NCI-H2171 (cell line): ENCODE data around the gene HOXA6.

Experiments
- DNase-seq: peaks from one replicate; lab custom pipeline; 2025; lab: John Stamatoyannopoulos, UW

The HOXA6 gene

DNA sequence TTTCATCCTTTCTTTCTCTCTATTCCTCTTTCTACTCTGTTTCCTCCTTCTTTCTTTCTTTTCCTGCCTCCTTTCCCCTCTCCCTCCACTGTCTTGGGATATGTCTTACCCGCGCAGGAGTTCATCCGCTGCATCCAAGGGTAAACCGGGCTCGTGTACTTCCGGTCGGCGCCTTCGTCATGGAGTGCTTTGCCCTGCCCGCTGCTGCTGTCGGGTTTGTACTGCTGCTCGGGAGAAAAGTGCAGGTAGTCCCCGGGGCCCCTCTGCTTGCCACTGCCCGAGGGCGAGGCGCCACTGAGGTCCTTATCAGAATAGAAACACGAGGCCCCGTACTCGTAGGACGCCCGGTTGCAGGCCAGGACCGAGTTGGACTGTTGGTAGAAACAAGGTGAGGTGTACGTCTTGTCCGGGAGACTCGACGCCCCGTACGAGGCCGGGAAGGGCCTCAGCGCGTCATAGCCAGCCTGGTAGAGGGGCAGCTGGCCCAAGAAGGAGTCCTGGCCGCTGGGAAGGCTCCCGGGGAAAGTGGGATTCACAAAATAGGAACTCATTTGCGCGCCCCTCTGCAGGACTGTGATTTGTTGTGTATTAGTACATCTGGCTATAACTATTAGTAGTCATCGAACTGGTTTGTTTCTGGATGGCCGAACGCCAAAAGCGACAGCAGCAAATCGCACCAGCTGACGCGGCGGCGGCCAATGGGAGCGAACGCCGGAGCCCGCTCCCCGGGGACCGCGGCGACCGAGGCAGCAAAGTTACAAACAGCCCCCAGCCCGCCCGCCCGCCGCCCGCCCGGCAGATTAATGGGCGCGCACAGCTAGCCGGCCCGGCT is at the start of gene HOXA6:
HOXA6 (minus strand) TSS at position 576 of the 832 bp plus-strand sequence; CDS start at position 551, 25 bp downstream.
- peak; percentile 43 for DNase-seq

DNA sequence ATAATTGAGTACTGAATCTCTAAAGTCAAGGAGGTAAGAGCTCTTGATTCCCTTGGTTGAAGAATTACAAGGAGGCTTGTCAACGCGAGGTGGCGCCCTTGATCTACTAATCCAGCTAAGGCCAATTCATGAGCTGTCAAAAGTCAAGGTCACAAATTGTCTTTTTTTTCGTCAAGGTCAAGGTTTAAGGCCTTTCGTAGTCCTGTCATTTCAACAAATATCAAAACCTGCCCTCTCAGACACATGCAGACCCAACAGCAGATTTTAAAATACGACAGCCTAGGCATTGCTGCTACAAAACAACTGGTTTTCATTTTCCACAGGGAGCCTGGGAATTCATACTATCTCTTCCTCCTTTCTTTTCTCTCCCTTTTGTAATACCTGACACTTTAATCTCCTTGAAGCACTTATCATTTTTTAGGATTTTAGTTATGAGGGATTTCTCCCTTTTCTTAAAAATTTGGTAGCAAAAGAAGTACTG is 48.8 kb upstream of the HOXA6 start:
- peak; percentile 57 for DNase-seq

- DNase-seq: no peak
Observed at GRCh38 chr7:27194686-27195379, 47.3 kb upstream of the HOXA6 start.

- DNase-seq: no peak
Observed at GRCh38 chr7:27194002-27194352, 46.4 kb upstream of the HOXA6 start.

- no peak for DNase-seq
Observed at GRCh38 chr7:27193335-27194001, 45.9 kb upstream of the HOXA6 start.

DNA sequence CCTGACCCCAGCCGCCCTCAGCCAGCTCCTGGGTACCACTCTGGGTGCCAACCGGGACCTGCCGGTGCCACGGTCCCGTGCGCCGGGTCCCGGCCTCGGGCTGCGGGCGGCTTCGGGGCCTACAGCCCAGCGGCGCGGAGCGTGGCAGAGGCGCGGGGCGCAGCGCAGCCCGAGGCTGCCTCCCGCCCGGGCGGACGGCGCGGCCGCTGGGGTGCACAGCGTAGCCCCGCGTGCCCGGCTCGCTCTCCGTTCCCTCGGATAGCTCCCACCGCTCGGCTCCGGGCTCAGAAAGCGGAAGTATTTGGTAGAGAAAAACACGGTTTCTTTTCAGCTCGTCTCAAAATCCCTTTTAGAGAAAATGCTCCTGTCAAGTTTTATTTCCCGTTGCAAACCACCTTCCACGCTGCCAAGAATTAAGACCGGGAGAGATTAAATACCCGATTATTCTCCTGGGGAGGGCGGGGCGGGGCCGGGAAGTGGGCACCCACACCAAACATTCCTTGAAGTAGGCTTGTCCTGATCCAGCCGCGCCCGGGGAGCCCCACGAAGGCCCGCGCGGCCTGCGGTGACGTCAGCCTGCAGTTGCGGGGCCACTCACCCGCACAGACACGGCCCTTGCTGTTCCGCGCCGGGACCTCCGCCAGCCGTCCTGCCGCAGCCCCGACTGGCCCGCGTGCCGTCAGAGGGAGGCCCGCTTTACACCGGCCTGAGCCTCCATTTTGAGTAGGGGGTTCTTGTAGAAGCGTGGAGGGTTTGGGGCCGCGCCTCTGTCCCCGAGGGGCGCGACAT is 45.2 kb upstream of the HOXA6 start:
- no peak for DNase-seq

- DNase-seq: no peak
Observed at GRCh38 chr7:27191833-27192545, 44.4 kb upstream of the HOXA6 start.

DNA sequence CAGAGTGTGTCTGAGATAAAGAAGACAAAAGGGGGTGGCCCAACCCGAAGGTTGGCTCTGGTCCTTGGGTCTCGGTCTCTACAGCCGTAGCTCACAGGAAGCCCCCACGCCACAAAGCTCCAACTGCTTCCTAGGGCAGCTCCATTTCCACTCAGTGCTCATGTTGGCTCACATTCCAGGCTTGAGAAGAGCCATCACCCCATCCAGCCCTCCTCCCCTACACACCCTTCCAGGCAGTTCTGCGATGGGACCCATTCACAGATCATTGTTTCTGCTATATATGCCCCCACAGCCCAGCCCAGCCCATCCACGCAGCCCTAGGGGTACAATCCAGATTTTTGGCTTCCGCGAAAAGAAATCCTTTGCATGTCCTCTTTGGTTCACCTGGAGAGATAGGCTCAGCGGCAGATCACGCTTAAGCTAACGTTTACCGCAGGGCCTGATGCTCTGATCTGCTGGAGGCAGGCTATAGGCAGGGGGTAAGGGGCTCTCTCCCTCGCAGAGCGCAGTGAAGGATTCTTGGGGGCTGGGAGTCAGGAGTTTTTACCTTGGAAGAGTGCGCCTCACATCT is 43.7 kb upstream of the HOXA6 start:
- no peak for DNase-seq

GRCh38 chr7:27189997-27190748 is 42.6 kb upstream of the HOXA6 start:
- DNase-seq: no peak

- no peak for DNase-seq
Observed at GRCh38 chr7:27189295-27189996, 41.9 kb upstream of the HOXA6 start.

DNA sequence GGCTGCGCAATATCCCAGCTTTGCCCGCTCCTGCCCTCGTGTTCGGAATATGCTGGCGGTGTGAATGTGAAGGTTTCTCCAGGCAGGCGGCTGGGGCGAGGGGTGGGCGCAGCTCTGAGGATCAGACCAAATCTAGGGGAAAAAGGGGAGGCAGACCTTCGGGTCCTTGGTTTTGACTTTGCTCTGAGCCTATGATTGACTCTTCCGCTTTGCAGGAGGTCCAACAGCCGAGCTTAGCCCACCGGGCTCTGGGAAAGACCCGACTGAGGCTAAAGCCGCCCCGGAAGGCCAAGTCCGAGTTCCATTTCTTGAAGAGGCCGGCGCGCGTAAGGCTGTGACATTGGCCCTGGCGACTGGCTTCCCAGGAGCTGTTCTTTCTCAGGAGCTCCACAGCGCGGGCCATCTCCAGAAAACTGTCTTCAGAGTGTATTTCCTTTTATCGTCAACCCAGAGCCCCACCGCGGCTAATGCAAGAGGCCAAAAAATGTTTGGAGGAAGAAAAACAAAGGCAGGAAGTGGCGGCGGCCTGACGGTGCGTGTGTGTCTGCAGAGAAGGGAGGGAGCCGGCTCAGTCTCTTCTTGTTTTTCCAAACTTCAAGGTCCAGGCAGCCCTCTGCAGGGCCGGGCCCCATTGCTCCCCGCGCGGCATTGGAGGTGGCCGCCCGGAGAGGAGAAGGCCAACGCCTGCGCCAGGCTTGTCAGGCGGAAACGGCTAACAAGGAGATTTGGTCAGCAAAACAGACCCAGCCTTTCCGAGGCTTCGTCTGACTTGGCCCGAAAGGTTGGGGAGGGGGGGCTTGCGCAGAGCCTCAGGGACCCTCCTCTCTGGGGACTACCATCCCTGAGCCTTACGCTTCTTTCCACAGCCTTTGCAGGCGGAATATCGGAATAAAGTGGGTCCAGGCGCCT is 41.1 kb upstream of the HOXA6 start:
- DNase-seq: no peak

DNA sequence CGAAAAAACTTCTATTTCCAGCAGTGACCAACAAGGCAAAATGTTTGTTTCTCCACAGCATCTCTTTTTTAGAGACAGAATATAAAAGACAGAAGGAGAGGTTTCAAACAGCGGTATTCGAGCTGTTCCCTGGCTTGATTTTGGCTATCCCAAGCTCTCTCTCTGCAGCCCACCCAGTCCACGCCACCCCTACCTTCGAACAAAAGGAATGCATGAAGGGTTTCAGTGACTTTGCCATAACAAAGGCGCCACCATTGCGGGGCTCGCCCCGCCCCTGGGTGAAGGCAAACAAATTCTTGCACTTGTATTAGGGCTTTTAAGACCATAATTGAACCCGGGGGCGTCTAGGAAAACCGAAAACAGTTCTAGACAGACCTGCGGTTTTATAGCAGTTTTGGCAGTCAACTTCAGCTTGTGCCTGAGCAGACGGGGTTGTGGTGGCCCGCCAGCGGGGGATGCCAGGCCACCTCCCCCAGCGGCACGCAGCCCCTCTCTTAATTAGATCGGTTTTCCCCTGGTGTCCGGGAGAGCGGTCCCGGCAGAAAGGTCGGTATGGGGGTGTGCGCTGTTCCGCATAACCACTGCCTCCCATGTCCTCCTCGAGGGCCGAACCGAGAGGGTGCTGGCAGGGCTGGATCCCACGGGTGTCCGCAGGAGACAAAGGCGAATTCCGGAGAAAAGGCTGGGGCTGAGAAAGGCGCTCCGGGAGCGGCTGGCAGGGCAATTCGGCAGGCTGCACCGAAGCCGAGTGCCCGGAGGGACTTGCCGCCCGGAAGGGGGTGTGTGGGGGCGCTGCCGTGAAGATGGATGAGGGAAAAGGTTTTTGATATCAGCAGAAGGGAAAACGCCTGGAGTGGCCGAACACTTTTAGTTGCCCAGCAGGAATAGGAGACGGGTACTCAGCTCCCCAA is 40.2 kb upstream of the HOXA6 start:
- no peak for DNase-seq

- DNase-seq: no peak
Observed at GRCh38 chr7:27186668-27187474, 39.3 kb upstream of the HOXA6 start.

GRCh38 chr7:27185854-27186667 is 38.5 kb upstream of the HOXA6 start:
- DNase-seq: no peak

- peak; percentile 67 for DNase-seq
Observed at GRCh38 chr7:27185013-27185853, 37.7 kb upstream of the HOXA6 start, which contains the start of gene HOXA11. Gene HOXA11 (minus strand): TSS chr7:27185232. CDS start chr7:27185144, 88 bp downstream.
